Inflammatory macrophage treated with lipopolysaccharide for 4 hours (primary cell): Measurements from ENCODE around the gene ZBED5.
"Not testable (repeated sequence)": the region's sequence is repeated elsewhere in the genome, so short reads cannot be mapped to it uniquely, and the experiment has no call there.

Source experiments
- DNase-seq: peaks from one replicate; pipeline ENCODE4 v3.0.0-alpha.2; 2020

Gene ZBED5

GRCh38 chr11:10836884-10837283 is 21.0 kb downstream of the ZBED5 start:
- DNase-seq: not testable (repeated sequence)

- DNase-seq: no peak
Measured at GRCh38 chr11:10829139-10829538, 28.7 kb downstream of the ZBED5 start.

DNA sequence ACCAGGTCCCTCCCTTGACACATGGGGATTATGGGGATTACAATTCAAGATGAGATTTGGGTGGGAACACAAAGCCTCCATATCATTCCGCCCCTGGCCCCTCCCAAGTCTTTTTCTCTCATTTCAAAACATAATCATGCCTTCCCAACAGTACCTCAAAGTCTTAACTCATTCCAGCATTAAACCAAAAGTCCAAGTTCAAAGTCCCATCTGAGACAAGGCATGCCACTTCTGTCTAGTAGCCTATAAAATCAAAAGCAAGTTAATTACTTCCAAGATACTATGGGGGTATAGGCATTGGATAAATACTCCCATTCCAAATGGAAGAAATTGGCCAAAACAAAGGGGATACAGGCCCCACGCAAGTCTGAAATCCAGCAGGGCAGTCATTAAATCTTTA is 29.5 kb downstream of the ZBED5 start:
- no peak for DNase-seq

DNA sequence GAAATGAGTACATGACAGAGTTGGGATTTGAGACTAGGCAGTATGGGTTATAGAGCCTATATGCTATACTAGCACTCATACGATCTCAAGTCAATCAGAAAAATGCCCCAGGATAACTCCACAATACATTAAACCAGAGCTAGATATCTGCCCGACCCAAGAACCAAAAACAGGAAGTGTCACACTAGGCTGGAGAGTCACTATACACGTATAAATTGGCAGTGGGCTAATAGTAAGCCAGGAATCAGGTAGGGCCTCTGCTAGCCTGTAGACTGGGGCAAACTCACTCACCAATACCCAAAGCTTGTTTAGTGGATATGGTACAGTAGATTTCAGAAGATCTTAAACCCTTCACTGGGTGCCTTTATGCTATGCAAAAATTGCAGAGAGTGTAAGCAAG is 33.0 kb downstream of the ZBED5 start:
- no peak for DNase-seq

- no peak for DNase-seq
Measured at GRCh38 chr11:10823152-10823579, 34.7 kb downstream of the ZBED5 start.

GRCh38 chr11:10822491-10822890 is 35.4 kb downstream of the ZBED5 start:
- not testable (repeated sequence) for DNase-seq

GRCh38 chr11:10818594-10818993 is 39.3 kb downstream of the ZBED5 start:
- DNase-seq: no peak

DNA sequence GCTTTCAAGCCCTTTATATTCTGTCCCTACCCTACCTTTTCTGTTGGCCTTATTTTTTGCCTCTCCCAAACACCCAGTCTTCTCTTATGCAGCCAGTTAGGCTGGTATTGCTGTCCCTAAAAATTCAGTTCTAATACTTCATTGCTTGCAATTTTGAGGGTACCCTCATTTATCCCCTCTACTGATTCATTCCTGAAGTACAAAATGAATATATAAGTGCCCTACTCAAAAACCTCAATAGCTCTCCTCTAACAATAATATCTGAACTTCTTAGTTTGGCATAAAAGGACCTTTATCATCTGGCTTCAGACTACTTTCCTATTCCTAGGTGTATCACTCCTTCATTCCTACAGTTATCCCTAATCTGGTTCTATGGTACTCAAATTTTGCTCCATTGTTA is 43.9 kb downstream of the ZBED5 start:
- no peak for DNase-seq

DNA sequence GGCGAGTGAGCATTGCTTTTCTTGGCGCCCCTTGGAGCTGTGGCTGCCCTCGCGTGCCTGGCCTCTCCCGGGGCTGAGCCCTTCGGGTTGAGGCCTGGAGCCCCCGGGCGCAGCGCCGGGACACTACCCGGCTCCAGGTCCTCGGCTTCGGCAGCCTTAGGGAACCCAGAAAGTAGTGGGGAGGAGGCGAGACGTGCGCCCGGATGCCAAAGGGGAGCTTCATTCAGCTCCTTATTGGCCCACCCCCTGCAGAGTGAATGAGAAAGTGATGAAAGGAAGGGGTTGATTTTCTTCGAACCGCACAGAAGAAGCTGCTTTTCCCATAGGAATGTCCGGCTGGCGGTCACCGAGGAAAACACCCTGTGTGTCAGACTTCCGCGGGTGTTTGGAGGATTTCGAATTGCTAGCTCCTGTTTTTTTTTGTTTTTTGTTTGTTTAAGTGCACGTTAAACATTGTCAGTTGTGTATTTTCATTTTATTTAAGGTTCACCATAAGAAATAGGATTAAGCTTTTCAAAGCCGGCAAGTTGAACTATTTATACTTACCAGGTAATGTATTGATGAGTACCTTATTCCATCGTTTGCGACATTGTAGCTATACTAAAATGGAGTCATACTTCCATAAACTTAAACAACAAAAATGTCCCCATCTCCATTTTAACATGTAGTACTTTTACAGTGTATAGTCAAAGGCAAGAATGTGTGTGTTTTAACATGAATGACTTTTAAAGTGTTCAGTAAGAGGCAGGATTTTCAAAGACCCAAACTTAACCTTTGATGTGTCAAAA is 48.3 kb downstream of the ZBED5 start:
- no peak for DNase-seq

GRCh38 chr11:10808553-10809372 is 49.1 kb downstream of the ZBED5 start, which contains the start of gene EIF4G2:
Gene EIF4G2 (minus strand): TSS chr11:10808926.
- peak; percentile 99 for DNase-seq

GRCh38 chr11:10808235-10808552 is 49.7 kb downstream of the ZBED5 start:
- no peak for DNase-seq

DNA sequence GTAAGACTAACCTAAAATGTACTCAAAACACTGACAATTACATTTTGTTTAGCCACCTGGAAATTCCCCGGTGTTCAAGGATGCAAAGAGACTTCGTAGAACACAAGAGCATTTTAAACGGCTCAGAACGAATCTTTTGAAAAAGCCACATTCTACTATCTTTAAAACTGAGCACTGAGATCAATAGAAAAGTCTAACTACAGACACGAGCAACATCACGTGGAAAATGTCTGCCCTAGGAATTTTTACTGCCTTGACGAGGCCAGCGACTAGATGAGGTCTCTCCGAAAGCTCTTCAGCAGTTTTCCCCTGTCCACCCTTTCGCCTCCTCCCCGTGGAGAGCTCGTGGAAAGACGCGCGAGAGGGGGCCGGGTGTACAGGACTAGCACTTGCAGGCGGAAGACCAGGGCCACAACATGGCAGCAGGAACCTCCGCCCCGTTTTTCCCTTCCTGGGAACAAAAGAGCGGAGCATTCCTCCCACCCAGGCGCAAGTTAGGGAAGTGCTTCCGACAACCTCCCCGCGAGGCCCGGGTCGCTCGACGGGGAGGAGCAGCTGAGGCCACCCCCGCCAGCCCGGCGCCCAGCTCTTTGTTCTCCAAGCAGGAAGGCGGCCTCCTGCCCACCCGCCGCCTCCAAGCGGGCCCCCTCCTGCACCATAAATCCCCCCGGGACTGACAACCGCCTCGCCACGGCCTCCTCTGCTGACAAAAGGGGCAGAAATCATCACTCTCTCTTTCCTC is 50.2 kb downstream of the ZBED5 start:
- DNase-seq: peak; percentile 76

DNA sequence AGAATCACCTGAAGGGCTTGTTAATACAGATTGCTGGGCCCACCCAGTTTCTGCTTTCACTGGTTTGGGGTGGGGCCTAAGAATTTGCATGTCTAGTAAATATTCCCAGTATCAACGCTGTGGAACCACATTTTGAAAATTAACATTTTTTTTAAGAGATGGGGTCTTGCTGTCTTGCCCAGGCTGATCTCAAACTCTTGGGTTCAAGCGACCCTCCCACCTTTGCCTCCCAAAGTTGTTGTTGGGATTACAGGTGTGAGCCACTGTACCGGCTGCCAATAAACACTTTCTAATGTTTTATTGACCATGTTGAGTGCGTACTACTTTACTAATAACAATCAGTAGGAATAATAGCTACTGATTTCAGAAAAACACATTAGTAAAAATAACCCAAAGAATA is 51.6 kb downstream of the ZBED5 start:
- DNase-seq: no peak

DNA sequence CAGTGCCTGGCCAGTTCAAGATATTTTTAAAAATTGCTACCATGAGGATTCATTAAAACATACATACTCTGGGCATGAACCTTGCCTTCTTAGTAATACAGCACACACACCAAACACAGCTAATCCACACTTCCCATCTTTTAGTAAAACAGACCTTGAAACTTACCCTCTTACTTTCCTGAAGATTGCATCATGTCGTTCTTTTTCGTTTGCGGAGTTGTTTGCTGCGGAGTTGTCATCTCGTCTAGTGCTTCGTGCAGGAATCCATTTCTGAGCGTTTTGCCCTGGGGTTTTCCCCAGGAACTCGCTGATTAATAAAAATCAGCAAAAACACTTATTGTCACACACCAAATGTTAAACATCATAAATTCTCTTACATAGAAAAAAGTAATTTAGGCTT is 52.1 kb downstream of the ZBED5 start:
- no peak for DNase-seq

GRCh38 chr11:10803676-10804075 is 54.2 kb downstream of the ZBED5 start:
- peak; percentile 29 for DNase-seq
